GM21526 (cell line): ENCODE data around the gene CLDN15.
A peak's percentile ranks its signal among the peaks of the same experiment; 100 is the strongest.
"Not testable (repeated sequence)": the region's sequence is repeated elsewhere in the genome, so short reads cannot be mapped to it uniquely, and the experiment has no call there.

Experiments
- ATAC-seq: cut with Tn5 transposase; IDR thresholded peaks from one replicate; pipeline ENCODE4 v1.9.1; 2021; ENCODE audit warnings: moderate library complexity; ENCODE audit not compliant: unreplicated experiment, low FRiP score

Gene CLDN15

DNA sequence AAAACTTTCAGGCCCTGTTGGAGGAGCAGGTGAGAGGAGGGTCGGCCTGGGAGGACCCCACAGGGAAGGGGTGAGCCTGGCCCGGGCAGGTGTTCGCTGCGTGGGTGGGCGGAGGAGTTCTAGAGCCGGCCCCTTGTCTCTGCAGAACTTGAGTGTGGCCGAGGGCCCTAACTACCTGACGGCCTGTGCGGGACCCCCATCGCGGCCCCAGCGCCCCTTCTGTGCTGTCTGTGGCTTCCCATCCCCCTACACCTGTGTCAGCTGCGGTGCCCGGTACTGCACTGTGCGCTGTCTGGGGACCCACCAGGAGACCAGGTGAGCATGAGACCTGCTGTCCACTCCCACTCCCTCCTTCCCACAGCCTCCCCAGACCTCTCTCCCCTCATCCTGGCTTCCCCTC is 14.1 kb downstream of the CLDN15 start:
- no peak for ATAC-seq

GRCh38 chr7:101222275-101222830 is 15.2 kb downstream of the CLDN15 start:
- ATAC-seq, result no peak

DNA sequence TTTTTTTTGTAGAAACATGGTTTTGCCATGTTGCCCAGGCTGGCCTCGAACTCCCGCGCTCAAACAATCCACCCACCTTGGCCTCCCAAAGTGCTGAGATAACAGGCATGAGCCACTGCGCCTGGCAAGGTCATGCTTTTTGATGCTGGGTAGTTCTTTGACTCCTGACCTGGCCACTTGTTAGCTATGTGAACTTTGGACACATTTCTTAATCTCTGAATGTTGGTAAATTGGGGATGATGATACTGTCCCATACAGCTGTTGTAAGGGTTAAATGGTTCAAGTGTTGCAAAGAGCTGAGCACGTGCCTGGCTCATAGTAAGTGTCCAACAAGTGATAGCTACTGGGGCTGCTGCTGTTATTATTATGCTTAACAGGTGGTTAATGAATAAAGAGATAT is 17.3 kb downstream of the CLDN15 start:
- ATAC-seq, result no peak

DNA sequence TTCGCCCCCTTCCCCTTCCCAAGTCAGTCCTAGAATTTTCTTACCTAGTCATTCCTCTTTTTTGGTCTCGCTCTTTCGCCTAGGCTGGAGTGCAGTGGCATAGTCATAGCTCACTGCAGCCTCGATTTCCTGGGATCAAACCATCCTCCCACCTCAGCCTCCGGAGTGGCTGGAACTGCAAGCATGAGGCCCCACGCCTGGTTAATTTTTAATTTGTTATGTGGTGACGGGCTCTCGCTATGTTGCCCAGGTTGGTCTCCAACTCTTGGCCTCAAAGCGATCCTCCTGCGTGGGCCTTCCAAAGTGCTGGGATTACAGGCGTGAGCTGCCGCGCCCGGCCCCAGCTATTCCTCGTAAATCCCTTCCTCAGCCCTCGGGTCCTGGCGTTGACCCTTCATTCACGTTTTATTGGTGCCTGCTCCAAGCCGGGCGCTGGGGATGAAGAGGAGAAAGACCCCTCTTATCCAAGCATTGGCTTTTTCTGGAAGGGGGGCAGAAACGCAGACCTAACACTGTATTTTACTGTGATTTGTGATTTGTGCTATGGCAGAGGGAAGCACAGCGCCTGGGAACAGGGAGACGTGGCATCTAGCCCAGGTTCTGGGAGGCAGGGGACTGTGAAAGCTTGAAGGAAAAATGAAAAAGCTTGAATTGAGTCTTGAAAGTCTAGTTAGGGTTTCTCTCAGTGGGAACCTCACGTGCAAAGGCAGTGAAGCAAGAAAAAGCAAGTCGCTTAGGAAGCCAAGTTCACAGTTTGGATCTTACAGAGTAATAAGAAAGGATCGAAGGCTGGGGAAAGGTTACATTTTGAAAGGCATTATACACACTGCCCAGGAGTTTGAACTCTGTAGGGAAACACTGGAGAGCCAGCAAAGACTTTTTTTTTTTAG is 19.1 kb downstream of the CLDN15 start:
- ATAC-seq, result no peak

DNA sequence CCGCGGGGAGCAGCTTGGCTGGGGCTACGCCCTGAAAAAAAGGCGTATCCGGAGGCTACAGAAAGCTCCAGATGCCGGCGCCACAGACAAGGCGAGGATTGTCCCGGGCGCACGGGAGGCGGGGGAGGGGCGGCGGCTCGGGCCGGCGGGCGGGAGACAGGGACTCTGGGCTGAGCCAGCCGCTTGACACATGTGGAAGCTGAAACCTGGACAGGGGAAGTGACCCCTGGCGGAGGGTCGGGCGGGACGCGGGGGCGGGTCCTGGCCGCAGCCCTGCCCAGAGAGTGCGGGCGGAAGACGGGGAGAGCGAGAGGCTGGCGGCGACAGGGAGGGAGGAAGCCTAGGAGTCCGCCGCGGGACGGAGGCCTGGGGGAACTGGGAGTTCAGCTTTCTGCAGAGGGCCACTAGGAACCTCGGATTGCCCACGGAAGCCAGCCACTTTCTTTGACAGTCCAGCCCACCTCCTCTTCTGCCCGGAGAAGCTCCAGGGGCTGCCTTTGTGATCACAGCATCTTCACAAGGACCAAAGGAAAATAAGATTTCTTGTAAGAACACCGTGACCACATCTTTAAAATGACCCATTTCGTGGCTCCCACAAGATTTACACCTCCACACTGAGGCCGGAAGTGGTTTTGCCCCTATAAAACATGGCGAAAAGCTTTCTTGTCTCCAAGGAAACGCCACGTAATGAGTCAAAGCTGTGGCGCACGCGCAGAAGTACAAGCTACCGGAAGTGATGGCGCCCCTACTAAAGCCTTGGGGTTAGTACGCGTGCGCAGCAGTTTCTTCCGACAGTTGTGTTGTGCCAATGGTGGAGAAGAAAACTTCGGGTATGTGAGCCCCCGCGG is 20.0 kb downstream of the CLDN15 start, which contains the start of the genes PLOD3 and ZNHIT1:
PLOD3 (minus strand) TSS at position 194 of the 848 bp plus-strand sequence. CDS start 307 bp downstream, outside the sequence.
ZNHIT1 (plus strand) TSS at position 778 of the 848 bp plus-strand sequence; CDS start at position 809, 31 bp downstream.
- peak; percentile 55 for ATAC-seq

GRCh38 chr7:101216860-101217387 is 20.7 kb downstream of the CLDN15 start:
- ATAC-seq, result peak; percentile 27

DNA sequence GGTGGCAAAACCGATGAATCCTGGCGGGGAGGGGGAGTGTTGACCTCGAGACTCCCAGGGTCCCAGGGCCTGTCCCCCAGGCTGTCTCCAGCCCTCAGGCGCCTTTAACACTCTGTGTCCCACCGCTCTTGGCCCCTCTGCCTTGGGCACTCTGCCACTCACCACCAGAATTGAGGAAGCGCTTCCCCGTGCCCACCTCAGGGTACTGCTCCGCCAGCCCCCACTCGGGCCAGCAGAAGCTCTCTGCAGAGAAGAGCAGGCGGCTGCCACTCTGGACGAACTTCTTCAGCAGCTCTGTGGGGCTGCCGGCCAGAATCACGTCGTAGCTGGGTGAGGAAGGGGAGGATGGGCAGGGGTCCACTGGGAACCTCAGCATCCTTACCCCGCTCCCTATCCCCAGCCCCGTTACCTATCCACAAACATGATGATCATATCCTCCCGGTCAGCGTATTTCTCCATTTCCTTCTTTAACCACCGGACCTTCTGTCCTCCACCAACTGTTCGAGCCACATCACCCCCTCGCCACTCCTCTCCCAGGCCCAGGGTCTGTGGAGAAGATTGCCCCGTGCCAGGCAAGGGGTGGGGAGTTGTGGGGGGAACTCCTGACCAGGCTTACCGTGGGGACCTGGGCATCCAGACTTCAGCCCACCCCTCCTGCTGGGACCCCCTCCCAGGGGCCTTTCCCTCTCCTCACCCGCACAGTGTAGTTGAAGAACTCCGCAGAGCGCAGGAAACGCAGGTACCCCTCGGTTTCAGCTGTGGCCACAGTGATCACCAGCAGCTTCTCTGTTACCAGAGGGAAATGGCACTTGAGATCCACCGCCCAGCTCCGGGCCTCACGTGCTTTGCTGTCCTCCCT is 21.4 kb downstream of the CLDN15 start:
- ATAC-seq, result no peak

GRCh38 chr7:101212014-101212413 is 25.6 kb downstream of the CLDN15 start:
- ATAC-seq, result no peak

GRCh38 chr7:101211501-101211900 is 26.1 kb downstream of the CLDN15 start:
- no peak for ATAC-seq

DNA sequence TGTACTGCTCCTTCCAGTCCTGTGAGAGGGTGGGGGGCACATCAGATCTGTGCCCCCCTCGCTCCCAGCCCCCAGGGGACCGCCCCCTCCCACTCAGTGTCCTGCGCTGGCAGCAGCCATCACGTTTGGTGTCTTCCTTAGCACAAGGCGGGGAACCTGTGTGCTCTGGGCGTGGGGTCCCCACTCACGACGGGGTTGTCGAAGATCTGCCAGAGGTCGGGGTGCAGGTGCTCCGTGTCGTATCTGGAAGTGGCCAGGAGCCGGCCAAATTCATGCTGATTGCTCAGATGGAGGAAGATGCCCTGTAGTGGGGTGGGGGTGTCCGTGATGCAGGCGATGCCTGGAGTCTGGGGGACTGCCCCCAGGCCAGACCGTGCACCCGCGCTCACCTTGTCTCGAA is 27.5 kb downstream of the CLDN15 start:
- no peak for ATAC-seq

- ATAC-seq, result no peak
These were observed 28.8 kb downstream of the CLDN15 start for GRCh38 chr7:101208794-101209193.

DNA sequence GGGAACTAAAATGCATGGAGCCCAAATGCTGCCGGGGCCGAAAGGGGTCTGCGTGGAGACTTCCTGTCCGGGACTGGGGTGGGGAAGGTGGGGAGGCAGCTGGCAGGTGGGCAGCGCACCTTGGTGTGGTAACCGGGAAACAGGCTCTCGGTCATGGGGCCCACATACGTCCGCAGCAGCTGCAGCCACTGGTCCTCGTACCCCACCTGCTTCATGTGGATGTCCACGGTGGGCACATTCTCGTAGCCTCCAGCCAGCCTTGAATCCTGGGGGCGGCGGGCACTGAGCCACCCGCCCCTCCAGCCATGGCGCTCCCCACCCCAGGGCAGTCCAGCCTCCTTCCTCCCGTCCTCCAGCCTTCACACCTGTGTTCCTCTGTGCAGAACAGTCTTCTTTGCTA is 30.1 kb downstream of the CLDN15 start:
- no peak for ATAC-seq

- ATAC-seq, result no peak
These were observed 30.9 kb downstream of the CLDN15 start for GRCh38 chr7:101206665-101207042.

GRCh38 chr7:101205901-101206664 is 31.5 kb downstream of the CLDN15 start:
- no peak for ATAC-seq

DNA sequence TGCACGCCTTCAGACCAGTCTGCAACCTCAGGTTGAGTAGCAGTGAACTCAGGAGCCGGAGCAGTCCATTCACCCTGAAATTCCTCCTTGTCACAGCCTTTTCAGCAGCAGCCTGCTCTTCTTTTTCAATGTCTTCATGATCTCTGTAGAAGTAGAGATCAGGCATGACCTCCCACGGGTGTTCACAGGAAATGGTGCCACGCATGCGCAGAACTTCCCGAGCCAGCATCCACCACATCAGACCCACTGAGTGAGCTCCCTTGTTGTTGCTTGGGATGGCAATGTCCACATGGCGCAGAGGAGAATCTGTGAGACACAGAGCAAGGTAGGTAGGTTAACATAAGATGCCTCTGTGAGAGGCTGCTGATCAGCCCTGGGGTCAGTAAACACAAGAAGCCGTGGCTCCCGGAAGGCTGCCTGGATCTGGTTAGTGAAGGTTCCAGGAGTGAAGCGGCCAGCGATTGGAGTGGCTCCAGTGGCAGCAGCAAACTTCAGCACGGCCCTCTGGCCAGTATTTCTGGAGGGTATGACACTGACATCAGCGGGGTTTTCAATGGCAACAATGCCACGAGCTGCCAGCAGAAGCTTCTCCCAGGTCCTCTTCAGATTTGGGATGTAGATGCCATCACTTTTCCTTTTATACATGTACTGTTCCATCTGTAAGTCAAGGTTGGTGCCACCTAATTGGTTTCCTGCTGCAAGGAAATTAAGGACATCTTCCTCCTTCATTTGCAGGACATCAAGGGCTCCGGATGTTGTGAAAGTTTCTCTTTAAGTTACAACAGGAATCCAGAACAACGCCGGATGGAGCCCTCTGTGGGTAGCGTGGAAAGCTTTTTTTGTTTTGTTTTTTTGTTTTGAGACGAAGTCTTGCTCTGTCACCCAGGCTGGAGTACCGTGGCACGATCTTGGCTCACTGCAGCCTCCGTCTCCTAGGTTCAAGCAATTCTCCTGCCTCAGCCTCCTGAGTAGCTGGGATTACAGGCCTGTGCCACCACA is 33.6 kb downstream of the CLDN15 start:
- ATAC-seq, result not testable (repeated sequence)

DNA sequence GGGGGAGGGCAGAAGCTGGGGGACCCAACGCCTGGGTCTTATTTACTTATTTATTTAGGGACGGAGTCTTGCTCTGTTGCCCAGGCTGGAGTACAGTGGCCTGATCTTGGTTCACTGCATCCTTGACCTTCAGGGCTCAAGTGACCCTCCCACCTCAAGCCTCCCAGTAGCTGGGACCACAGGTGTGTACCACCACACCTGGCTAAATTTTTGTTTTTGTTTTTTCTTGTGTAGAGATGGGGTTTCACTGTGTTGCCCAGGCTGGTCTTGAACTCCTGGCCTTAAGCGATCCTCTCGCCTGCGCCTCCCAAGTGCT is 35.0 kb downstream of the CLDN15 start:
- no peak for ATAC-seq

- no peak for ATAC-seq
These were observed 35.7 kb downstream of the CLDN15 start for GRCh38 chr7:101201695-101202602.
